Measurements from ENCODE around the gene NME4.

- peak; percentile 96 for TF ChIP-seq CTCF (IDR thresholded peaks at IDR 0.05; ENCODE audit: low read length)
- no peak for TF ChIP-seq EZH2 (IDR thresholded peaks at IDR 0.05; ENCODE audit: borderline replicate concordance, low read length)
Measured at GRCh38 chr16:391885-392335, 5.1 kb upstream of the NME4 start.

Data from OCI-LY1 (cell line).